Brain microvascular endothelial cell (primary cell): ENCODE measurements around the gene SLTM.
"Not testable (repeated sequence)": the region's sequence is repeated elsewhere in the genome, so short reads cannot be mapped to it uniquely, and the experiment has no call there.

ENCODE experiments used
- DNase-seq: peaks from one replicate; pipeline ENCODE4 v3.0.0-alpha.2; 2020
- H3K27ac ChIP-seq: fragments of 250-450 bp; sonication (Bioruptor Pico); 2 replicates; pipeline ENCODE4 v1.5.1; 2020; ENCODE audit warnings: mild to moderate bottlenecking, moderate library complexity
- H3K27me3 ChIP-seq: fragments of 250-450 bp; sonication (Bioruptor Pico); replicated peaks from 2 replicates; pipeline ENCODE4 v1.5.1; 2020; ENCODE audit warnings: mild to moderate bottlenecking
- H3K36me3 ChIP-seq: fragments of 250-450 bp; sonication (Bioruptor Pico); replicated peaks from 2 replicates; pipeline ENCODE4 v1.5.1; 2020; ENCODE audit warnings: mild to moderate bottlenecking
- H3K4me3 ChIP-seq: 2 replicates; pipeline ENCODE4 v1.5.1; 2011; ENCODE audit warnings: low read depth, mild to moderate bottlenecking, control low read depth, low read length, moderate library complexity
- CTCF ChIP-seq: IDR thresholded peaks from 2 replicates; pipeline ENCODE4 v1.5.1; 2011; ENCODE audit warnings: low read depth, mild to moderate bottlenecking, moderate library complexity, low read length, control low read depth, inconsistent platforms; ENCODE audit errors: missing control alignments
- in situ Hi-C: cut with HindIII; loops from 2 replicates; pipeline ENCODE4 v1.10.0; 2017; ENCODE audit warnings: low sequenced_read_pairs, low pct_ligation_motif_present

The SLTM gene

GRCh38 chr15:58923696-58924300 is 9.7 kb downstream of the SLTM start:
- TF ChIP-seq CTCF = no peak
- in situ Hi-C loops = no loop called here
- Histone ChIP-seq H3K4me3 (no peak overlapping the region), H3K27me3 (no peaks in the 10 kb centered on the region), H3K36me3 (peaks cover 16% of the 10 kb centered on the region), H3K27ac (no peak overlapping the region)
- DNase-seq = no peak

- no peak for DNase-seq
- Histone ChIP-seq H3K36me3 (peaks cover 13% of the 10 kb centered on the region), H3K27me3 (no peaks in the 10 kb centered on the region), H3K4me3 (no peak overlapping the region), H3K27ac (no peak overlapping the region)
- TF ChIP-seq CTCF = no peak
- in situ Hi-C loops = no loop called here
Measured at GRCh38 chr15:58923284-58923683, 10.2 kb downstream of the SLTM start.

- no peak for TF ChIP-seq CTCF
- in situ Hi-C loops = no loop called here
- Histone ChIP-seq H3K27ac (no peak overlapping the region), H3K27me3 (no peaks in the 10 kb centered on the region), H3K4me3 (no peak overlapping the region), H3K36me3 (peaks cover 6% of the 10 kb centered on the region)
- DNase-seq = no peak
Measured at GRCh38 chr15:58921267-58921790, 12.2 kb downstream of the SLTM start.

GRCh38 chr15:58920447-58920846 is 13.0 kb downstream of the SLTM start:
- DNase-seq, H3K27ac ChIP-seq, H3K27me3 ChIP-seq, H3K36me3 ChIP-seq, in situ Hi-C loops, H3K4me3 ChIP-seq: not testable (repeated sequence)

GRCh38 chr15:58919232-58919631 is 14.2 kb downstream of the SLTM start:
- Histone ChIP-seq H3K36me3 (peaks cover 9% of the 10 kb centered on the region), H3K4me3 (no peak overlapping the region), H3K27ac (no peak overlapping the region), H3K27me3 (no peaks in the 10 kb centered on the region)
- in situ Hi-C loops = no loop called here
- no peak for TF ChIP-seq CTCF
- DNase-seq = no peak

GRCh38 chr15:58918239-58918638 is 15.2 kb downstream of the SLTM start:
- Histone ChIP-seq H3K36me3 (peaks cover 9% of the 10 kb centered on the region), H3K4me3 (no peak overlapping the region)
- in situ Hi-C loops = no loop called here

GRCh38 chr15:58917613-58918129 is 15.8 kb downstream of the SLTM start:
- H3K36me3 ChIP-seq, in situ Hi-C loops: not testable (repeated sequence)

More at GRCh38 chr15:58918239-58918638, 15.2 kb downstream of the SLTM start:
- no peak for TF ChIP-seq CTCF
- H3K27me3 ChIP-seq = no peaks in the 10 kb centered on the region
- no peak overlapping the region for H3K27ac ChIP-seq
- DNase-seq = no peak

More at GRCh38 chr15:58917613-58918129, 15.8 kb downstream of the SLTM start:
- not testable (repeated sequence) for H3K27me3 ChIP-seq, DNase-seq, H3K4me3 ChIP-seq, H3K27ac ChIP-seq
